CD4-positive, alpha-beta T cell treated with Interleukin-1 beta for 1 hour (primary cell): ENCODE measurements around the gene FBXW4.

Source experiments
- DNase-seq, 2 donors: peaks; one replicate each; pipeline ENCODE4 v3.0.0-alpha.2; 2020 to 2022

Gene FBXW4

GRCh38 chr10:101694674-101695403 is at the start of gene FBXW4:
FBXW4 (minus strand) TSS chr10:101695170; CDS start chr10:101695105, 65 bp downstream.
- peak; percentile 75 to 76 for DNase-seq

GRCh38 chr10:101744267-101744666 is 49.3 kb upstream of the FBXW4 start:
- DNase-seq, result no peak

- no peak for DNase-seq
Measured at GRCh38 chr10:101741938-101742337, 47.0 kb upstream of the FBXW4 start.

GRCh38 chr10:101736666-101737065 is 41.7 kb upstream of the FBXW4 start:
- no peak for DNase-seq

GRCh38 chr10:101732096-101732495 is 37.1 kb upstream of the FBXW4 start:
- DNase-seq, result no peak

GRCh38 chr10:101726115-101726387 is 31.1 kb upstream of the FBXW4 start:
- no peak for DNase-seq

- DNase-seq, result no peak
Measured at GRCh38 chr10:101725296-101726114, 30.5 kb upstream of the FBXW4 start.

GRCh38 chr10:101724446-101724845 is 29.5 kb upstream of the FBXW4 start:
- no peak for DNase-seq

- no peak for DNase-seq
Measured at GRCh38 chr10:101723176-101723575, 28.2 kb upstream of the FBXW4 start.

GRCh38 chr10:101721806-101722205 is 26.8 kb upstream of the FBXW4 start:
- no peak for DNase-seq

GRCh38 chr10:101720606-101721230 is 25.7 kb upstream of the FBXW4 start:
- no peak for DNase-seq

GRCh38 chr10:101718690-101719275 is 23.8 kb upstream of the FBXW4 start:
- no peak for DNase-seq

- no peak for DNase-seq
Measured at GRCh38 chr10:101716891-101717659, 22.1 kb upstream of the FBXW4 start.

GRCh38 chr10:101712997-101713396 is 18.0 kb upstream of the FBXW4 start:
- DNase-seq, result no peak

GRCh38 chr10:101710793-101711192 is 15.8 kb upstream of the FBXW4 start:
- DNase-seq, result no peak

- no peak for DNase-seq
Measured at GRCh38 chr10:101710059-101710695, 15.2 kb upstream of the FBXW4 start.

- no peak for DNase-seq
Measured at GRCh38 chr10:101709359-101710058, 14.5 kb upstream of the FBXW4 start.

- no peak for DNase-seq
Measured at GRCh38 chr10:101708870-101709269, 13.9 kb upstream of the FBXW4 start.

- DNase-seq, result no peak
Measured at GRCh38 chr10:101708073-101708472, 13.1 kb upstream of the FBXW4 start.

- no peak for DNase-seq
Measured at GRCh38 chr10:101704331-101704730, 9.4 kb upstream of the FBXW4 start.

GRCh38 chr10:101696632-101697031 is 1.7 kb upstream of the FBXW4 start:
- DNase-seq, result no peak
